ENCODE data around the gene ZNF652.
"Not testable (repeated sequence)": the region's sequence is repeated elsewhere in the genome, so short reads cannot be mapped to it uniquely, and the experiment has no call there.

The ZNF652 gene

GRCh38 chr17:49393491-49394255 is 31.6 kb upstream of the ZNF652 start:
- no peak for DNase-seq (ENCODE audit: low spot score)
- CTCF ChIA-PET = interaction anchor here (0.7 kb wide), 1 partner anchor 348 kb away, joined by 5 read pairs; no protein-coding TSS in a partner anchor
- no peak for TF ChIP-seq CTCF (conservative IDR thresholded peaks at IDR 0.05; ENCODE audit: low read depth)
- no peak overlapping the region for H3K27ac ChIP-seq
- POLR2A ChIA-PET (ENCODE audit: low non-redundant PET) = no interaction called here

GRCh38 chr17:49390548-49391324 is 28.7 kb upstream of the ZNF652 start:
- H3K27ac ChIP-seq = no peak overlapping the region
- ChIA-PET CTCF (interaction anchor here (0.6 to 1.0 kb wide), 4 partner anchors 17 to 909 kb away, joined by 3 to 4 read pairs (median 3); no protein-coding TSS in a partner anchor), POLR2A (ENCODE audit: low non-redundant PET) (no interaction called here)
- DNase-seq (ENCODE audit: low spot score) = no peak
- no peak for TF ChIP-seq CTCF (conservative IDR thresholded peaks at IDR 0.05; ENCODE audit: low read depth)

GRCh38 chr17:49389514-49390347 is 27.7 kb upstream of the ZNF652 start:
- ChIA-PET CTCF (interaction anchor here (0.6 to 0.7 kb wide), 2 partner anchors 43 to 167 kb away, joined by 3 to 5 read pairs; no protein-coding TSS in a partner anchor), POLR2A (ENCODE audit: low non-redundant PET) (interaction anchor here (0.6 kb wide), 1 partner anchor 91 kb away, joined by 3 read pairs; no protein-coding TSS in a partner anchor)
- H3K27ac ChIP-seq = not testable (repeated sequence)
- DNase-seq (ENCODE audit: low spot score) = peak; percentile 68

GRCh38 chr17:49388692-49389513 is 26.9 kb upstream of the ZNF652 start:
- POLR2A ChIA-PET (ENCODE audit: low non-redundant PET) = interaction anchor here (0.6 kb wide), 1 partner anchor 90 kb away, joined by 3 read pairs; no protein-coding TSS in a partner anchor
- H3K27ac ChIP-seq = no peak overlapping the region
- DNase-seq (ENCODE audit: low spot score) = no peak
- CTCF ChIA-PET = interaction anchor here (0.6 to 0.7 kb wide), 3 partner anchors 29 to 102 kb away, joined by 3 to 5 read pairs (median 3); no protein-coding TSS in a partner anchor
- TF ChIP-seq CTCF (conservative IDR thresholded peaks at IDR 0.05; ENCODE audit: low read depth) = no peak

GRCh38 chr17:49388290-49388640 is 26.2 kb upstream of the ZNF652 start:
- CTCF ChIA-PET = interaction anchor here (0.6 kb wide), 1 partner anchor 28 kb away, joined by 3 read pairs; no protein-coding TSS in a partner anchor
- no peak for DNase-seq (ENCODE audit: low spot score)
- POLR2A ChIA-PET (ENCODE audit: low non-redundant PET) = no interaction called here
- no peak overlapping the region for H3K27ac ChIP-seq
- TF ChIP-seq CTCF (conservative IDR thresholded peaks at IDR 0.05; ENCODE audit: low read depth) = no peak

- no peak for TF ChIP-seq CTCF (conservative IDR thresholded peaks at IDR 0.05; ENCODE audit: low read depth)
- ChIA-PET POLR2A (ENCODE audit: low non-redundant PET) (no interaction called here), CTCF (no interaction called here)
- no peak overlapping the region for H3K27ac ChIP-seq
- no peak for DNase-seq (ENCODE audit: low spot score)
Observed at GRCh38 chr17:49387498-49388289, 25.6 kb upstream of the ZNF652 start.

Measured in RWPE1 (cell line).